NCI-H2196 treated with DMSO at 0.1 percent for 48 hours (cell line): ENCODE measurements around the gene ABCB11.
"Not testable (repeated sequence)": the region's sequence is repeated elsewhere in the genome, so short reads cannot be mapped to it uniquely, and the experiment has no call there.

Source experiments
- DNase-seq: peaks from one replicate; lab custom pipeline; 2025; ENCODE audit not compliant: unreplicated experiment; lab: John Stamatoyannopoulos, UW

Gene ABCB11

DNA sequence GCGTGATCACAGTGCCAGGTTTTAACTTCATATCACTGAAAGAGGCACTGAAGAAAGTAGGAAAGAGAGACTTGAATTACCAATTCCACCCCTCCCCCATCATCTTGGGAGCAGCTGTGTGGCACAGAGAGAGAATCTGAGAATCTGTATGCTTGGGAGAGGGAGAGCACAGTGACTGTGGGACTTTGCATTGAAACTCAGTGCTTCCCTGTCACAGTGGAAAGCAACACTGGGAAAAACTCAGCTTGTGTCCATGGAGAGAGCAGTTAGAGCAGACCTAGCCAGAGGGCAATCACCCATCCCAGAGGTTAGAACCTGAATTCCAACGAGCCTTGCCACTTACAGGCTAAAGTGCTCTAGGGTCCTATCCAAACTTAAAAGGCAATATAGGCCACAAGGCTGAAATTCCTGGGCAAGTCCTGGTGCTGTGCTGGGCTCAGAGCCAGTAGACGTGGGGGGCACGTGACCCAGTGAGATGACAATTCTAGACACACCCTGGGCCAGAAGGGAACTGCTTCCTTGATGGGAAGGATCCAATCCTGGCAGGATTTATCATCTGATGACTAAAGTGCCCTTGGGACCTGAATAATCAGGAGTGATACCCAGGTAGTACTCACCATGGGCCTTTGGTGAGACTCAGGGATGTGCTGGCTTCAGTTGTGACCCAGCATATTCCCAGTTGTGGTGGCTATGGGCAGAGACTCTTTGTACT is 15.5 kb upstream of the ABCB11 start:
- no peak for DNase-seq

GRCh38 chr2:169042856-169043255 is 11.7 kb upstream of the ABCB11 start:
- DNase-seq = no peak

DNA sequence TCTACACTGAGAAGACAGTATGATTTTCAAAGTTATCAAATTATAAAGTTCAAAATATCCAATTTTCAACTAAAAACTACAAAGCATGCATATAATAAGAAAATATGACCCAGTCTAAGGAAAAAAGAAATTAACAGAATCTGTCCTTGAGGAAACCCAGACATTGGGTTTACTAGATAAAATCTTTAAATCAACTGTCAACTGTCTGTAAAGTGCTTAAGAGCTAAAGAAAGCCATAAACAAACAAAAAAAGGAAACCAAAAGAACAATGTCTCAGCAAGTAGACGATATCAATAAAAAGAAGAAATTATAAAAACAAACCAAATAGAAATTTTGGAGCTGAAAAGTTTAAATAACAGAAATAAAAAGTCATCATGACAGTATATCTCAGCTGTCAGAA is 10.5 kb upstream of the ABCB11 start:
- no peak for DNase-seq

DNA sequence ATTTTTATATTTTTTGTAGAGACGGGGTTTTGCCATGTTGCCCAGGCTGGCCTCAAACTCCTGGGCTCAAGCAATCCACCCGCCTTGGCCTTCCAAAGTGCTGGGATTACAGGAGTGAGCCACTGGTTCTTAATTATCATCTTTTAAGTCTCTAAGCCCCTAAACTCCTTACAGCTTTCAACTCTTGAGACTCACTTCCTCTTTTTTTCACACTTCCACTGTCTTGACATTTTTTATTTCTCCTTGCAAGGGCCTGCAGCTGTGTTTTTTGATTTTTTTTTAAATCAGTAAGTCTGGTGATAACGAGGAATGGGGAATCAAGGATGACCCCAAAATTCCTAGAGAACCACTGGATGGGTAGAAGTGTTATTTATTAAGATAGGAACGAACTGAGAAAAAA is 8.6 kb upstream of the ABCB11 start:
- no peak for DNase-seq

DNA sequence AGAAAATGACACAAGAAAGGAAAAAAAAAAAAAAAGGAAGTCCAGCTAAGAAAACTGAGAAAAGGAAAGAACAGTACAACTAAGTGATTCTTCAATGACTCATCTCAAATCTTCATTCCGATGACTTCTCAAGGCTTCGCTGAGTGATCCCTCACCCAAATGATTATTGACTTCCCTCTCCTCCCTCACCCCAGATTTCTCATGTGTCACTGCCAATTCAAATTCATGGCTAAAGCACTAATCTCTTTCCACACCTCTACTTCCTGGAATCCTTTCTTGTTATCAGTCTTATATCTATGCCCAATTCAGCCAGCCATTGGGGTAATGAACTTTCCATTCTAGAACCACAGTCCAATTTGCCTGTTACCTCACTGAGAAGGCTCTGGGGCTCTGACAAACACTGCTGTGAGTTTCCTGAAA is 7.2 kb upstream of the ABCB11 start:
- DNase-seq = no peak

DNA sequence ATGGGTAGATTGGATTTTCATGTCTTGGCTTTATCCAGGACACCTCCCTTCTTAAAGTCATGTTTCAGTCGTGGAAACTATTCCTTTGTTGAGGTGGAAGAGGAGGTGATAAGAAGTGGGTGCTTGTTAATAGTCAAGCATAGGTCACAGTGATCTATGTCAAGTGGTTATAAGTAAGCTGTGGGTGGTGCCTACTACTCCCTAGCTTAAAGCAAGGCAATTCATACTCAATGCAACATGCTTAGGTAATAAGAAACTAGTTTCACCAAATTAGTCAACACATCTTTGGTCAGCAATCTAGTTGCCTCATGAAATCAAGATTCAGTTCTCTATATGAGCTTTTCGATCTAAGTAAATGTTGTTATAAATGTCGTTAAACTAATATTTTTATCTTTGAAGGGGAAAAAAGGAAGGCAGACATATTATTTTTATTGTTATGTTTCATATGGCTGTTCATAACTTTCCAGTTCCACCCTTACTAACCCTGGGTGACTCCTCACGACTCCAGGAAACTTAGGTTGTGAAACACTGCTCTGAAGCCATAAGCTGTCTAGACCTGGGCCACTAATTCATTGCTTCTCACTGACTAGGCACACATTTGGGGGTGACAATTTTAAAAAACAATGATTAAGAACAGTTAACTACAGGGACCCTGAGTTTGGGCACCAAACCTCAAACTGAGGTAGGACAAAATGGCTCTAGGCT is 5.8 kb upstream of the ABCB11 start:
- DNase-seq = no peak

DNA sequence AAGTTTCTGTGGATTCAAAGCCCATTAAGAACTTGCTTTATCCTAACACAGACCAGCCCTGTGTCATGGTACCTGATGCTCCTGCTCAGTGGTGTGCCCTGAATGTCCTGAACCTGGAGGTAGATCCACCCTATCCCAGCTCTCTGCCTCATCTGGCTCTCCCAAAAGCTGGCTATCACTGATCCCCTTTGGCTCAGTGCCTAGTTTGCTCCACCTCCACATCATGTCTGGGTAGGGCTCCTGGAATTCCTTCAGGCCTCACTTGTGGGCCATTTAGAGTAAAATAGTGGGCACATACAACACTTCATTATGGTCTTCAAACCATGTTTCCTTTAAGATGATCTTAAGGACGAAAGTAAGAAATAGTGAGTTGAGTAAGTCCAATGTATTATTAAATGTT is 4.8 kb upstream of the ABCB11 start:
- no peak for DNase-seq

- no peak for DNase-seq
Observed at GRCh38 chr2:169034984-169035544, 3.9 kb upstream of the ABCB11 start.

GRCh38 chr2:169034256-169034655 is 3.1 kb upstream of the ABCB11 start:
- no peak for DNase-seq

DNA sequence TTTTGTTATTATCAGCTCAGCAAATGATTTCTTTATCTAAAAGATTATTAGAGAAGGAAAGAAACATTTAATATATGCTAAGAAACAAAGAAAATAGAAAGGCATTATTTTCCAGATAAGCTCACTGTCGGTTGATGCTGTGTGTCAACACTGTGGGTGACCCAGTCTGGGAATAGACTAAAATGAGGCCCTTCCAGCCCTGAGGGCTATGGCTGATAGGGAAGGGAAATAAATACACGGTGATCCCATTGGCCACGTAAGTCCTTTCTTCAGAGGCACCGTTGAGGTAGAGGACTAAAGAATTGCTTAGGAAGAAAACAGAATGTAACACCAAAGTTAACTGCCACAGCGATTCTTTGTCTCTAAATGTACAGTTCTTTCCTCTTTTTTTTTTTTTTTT is 1.8 kb downstream of the ABCB11 start:
- no peak for DNase-seq

- no peak for DNase-seq
Observed at GRCh38 chr2:169027234-169027633, 3.9 kb downstream of the ABCB11 start.

- no peak for DNase-seq
Observed at GRCh38 chr2:169026056-169026455, 5.1 kb downstream of the ABCB11 start.

DNA sequence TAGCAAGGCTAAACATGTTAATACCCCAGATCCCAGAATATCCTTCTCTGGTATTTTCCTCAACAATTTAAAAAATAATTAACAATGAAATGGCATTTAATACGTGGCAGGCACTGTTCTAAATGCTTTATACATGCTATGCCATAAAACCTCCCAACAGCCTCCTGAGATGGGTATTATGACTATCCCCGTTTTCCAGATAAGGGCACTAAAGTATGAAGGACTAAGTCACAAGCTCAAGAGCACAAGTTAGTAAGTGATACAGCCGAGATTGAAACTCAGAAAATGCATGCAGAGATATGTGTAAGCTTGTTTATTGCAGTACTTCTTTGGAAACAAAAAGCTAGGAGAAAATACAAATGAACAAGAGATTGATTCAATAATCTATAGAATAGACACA is 8.0 kb downstream of the ABCB11 start:
- DNase-seq = no peak

DNA sequence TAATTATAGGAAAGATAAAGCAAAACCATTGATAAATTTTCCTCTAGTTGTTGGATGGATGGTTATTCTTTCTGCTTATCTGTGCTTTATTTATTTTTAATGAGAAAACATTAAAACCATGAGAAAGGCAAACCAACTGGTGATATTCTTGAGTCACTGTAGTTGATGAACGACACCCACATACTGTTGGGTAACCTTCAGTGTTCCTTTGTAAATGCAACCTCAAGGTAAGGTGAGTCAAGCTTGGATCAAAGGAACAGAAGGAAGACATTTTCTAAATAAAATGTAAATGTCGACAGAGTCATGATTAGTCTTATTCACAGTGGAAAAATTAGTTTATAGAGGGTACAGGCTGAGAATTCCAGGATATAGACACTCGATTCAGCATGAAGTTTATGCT is 12.7 kb downstream of the ABCB11 start:
- DNase-seq = no peak

GRCh38 chr2:169015943-169016342 is 15.2 kb downstream of the ABCB11 start:
- DNase-seq = no peak

DNA sequence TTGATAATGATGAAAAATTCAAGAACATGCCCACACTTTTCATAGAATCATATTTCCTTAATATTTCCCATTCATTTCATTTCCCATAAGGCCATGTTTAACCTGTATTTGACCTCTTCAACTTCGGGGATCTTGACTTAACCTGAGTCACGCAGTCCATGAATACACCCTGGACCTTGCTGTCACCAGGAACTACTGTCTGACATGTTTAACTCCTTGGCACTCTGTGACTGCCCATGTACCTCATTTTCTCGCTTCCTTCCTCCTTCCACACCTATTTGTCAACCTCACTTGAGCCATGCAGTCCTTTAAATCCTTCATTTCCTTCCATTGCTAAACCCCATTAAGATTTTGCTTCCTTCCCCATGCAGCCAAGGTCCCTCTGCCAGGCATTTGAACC is 16.3 kb downstream of the ABCB11 start:
- DNase-seq = no peak

- no peak for DNase-seq
Observed at GRCh38 chr2:169013628-169014026, 17.5 kb downstream of the ABCB11 start.

DNA sequence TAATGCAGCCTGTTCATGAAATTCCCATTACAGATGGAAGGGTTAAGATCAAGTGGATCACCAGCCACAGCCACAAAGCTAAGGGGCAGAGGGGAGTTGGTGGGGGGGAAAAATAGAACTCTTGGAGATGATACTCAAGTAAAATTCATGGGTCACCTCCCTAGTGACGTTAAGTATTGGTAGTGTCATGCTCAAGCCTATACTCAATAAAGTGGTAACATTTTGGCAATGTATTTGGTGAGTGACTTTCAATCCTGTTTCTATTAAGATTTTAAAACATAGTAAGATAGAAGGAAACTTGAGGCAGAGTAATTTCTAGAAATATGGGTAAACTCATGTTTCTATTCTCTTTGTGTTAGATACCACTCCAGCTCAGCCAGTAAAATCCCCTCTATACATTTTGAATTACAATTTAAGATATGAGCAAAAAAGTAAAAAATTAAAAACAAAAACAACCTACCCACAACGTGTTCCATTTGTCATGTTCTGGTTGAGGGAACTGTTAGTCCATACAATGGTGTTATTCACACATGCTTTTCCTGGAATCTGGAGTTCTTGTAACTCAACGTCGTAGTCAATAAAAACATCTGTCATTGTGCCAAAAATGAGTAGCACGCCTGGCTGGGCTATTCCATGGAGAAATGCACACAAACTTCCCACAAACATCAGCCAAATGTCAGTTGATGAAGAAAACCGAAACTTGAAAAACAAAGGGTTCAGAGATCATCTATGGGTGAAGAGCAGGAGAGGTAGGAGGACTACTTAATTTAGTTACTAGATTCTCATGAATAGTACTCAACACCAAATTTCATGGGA is 18.1 kb downstream of the ABCB11 start:
- no peak for DNase-seq

- DNase-seq = not testable (repeated sequence)
Observed at GRCh38 chr2:169012191-169012792, 18.8 kb downstream of the ABCB11 start.

GRCh38 chr2:169011698-169012097 is 19.4 kb downstream of the ABCB11 start:
- no peak for DNase-seq
